GM21447 (cell line): ENCODE results near the gene CRB3.

ENCODE experiments used
- ATAC-seq: cut with Tn5 transposase; IDR thresholded peaks from one replicate; pipeline ENCODE4 v1.9.1; 2021; ENCODE audit not compliant: unreplicated experiment

The CRB3 gene

DNA sequence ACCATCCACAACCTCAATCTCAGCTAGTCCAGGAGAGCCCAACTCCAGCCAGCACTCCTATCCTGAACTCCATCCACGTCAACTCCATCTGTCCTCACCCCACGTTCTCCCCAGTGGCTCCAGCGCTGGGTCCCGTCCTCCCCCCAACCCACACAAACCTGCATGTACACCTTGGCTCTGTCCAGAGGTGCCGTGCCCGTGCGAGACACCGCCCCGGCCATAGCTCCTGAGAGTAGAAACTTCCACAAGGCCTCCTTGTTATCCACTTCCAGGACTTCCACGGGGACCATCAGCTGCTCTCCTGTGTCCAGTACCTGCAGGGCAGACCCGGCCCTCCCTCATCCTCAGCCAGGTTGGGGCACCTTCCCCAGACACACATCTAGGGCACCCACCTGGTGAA lies 32.2 kb upstream of the CRB3 start:
- ATAC-seq = no peak

DNA sequence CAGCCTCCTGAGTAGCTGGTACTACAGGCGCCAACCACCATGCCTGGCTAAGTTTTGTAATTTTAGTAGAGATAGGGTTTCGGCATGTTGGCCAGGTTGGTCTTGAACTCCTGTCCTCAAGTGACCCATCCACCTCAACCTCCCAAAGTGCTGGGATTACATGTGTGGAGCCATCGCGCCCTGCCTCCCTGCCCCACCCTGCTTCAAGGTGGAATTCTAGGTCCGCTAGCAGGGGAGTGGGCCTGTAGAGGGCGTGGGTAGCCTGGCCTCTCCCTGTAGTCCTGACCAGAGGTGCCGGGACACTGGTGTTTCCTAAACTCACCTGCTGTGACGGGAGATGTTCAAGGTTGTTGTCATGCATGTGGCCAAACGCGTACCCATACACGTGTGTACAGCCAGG lies 30.9 kb upstream of the CRB3 start:
- ATAC-seq = no peak

DNA sequence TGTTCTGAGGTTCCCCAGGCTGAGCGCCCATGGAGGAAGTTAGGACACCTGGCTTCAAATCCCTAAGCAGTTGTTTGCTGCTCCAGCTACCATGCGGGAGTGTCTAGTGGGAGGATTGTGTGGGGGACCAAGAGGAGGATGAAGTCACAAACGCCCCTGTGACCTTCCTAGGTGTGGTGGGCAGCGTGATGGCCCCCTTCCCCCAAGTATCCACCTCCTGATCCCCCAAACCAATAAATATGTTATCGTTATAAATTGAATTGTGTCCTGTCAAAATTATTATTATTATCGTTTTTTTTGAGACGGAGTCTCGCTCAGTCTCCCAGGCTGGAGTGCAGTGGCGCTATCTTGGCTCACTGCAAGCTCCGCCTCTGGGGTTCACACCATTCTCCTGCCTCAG lies 30.4 kb upstream of the CRB3 start, which contains the start of gene SLC25A41:
Gene SLC25A41, minus strand, starts transcription at position 101 of the 400 bp plus-strand sequence. Its CDS starts 70 bp downstream, at position 31.
- no peak for ATAC-seq

DNA sequence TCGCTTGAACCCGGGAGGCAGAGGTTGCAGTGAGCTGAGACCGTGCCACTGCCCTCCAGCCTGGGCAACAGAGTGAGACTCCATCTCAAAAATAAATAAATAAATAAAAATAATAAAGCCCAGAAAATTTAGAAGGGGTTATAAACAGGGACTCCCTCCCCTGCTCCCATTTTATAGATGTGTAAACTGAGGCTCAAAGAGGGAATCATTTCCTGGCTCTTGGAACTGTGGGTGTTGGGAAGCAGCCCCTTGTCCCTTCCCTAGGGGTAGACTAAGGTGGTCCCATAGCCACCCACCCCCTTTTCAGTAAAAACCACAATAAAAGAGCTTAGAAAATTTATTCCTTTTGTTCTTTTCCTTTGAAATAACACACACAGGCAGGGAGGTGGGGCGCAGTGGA lies 24.3 kb upstream of the CRB3 start:
- ATAC-seq = no peak

DNA sequence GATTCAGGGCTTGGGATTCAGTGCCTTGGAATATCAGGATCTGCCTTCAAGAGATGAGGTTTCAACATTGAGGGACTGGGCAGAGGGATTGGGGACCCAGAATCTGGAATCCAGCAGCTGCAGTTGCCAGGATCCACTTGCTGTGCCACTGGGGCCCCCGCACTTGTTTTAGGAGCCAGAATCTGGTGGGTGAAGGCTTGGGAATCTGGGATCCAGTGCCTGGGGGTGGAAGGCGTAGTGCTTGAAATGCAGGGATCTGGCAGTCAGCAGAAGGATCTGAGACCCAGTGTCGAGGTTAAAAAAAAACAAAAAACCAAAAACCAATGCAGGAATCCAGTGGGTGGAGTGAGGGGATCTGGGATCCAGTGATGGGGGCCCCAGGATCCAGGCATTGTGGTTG lies 23.2 kb upstream of the CRB3 start:
- no peak for ATAC-seq

DNA sequence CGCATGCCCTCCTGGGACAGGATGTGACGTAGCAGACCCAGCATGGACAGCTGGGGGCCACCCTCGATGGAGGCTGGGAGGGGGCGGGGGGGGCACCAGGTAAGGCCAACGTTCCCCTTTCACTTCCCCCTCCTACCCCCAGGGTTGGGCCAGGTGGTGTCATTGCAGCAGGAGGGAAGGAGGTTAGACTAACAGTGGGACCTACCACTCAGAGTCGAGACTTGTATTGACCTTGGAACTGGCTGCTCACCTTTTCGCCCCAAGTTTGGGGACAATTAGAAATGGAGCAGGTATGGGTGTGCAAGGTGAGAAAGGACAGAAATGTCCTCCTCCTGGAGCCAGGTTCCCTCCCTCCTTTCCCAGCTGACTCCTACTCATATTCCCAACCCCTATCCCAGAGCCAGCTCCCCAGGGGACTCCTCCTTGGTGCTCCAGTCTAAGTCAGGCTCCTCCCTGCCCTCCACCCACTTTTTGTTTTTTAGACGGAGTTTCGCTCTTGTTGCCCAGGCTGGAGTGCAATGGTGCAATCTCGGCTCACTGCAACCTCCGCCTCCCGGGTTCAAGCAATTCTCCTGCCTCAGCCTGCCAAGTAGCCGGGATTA lies 21.9 kb upstream of the CRB3 start:
- ATAC-seq = no peak

DNA sequence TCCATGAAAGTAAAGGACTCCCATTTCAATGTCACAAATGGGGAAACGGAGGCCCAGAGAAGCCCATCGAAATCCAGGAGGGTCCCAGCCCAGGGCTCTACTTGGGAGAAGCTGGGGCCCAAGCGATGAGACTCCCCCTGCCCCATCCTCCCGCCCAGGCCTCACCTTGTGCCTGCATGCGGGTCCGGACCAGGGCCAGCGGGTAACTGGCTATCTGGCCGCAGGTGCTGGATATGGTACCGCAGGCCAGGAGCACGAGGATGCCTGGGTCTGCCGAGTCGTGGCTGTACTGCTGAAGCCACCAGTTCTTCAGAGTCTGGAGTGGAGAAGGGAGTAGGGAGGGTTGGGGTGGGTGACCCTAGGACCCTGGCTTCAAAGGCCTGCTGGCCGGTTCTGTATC lies 20.1 kb upstream of the CRB3 start:
- no peak for ATAC-seq

DNA sequence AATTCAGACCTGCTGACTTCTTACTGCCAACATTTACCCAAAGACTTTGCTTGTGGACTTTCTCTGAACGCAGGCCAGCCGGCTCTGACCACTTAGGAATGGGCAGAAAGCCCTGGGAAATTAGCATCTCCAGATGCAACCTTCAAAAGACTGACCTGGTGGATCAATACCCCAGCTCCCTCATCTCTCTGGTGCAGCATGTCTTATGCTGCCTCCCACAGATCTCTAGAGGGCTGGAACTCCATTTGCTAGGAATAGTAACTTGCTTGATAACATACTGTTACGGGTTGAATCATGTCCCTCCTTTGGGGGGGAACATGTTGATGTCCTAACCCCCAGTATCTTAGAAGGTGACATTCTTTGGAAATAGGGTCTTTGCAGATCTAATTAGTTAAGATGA lies 17.6 kb upstream of the CRB3 start:
- ATAC-seq = no peak

DNA sequence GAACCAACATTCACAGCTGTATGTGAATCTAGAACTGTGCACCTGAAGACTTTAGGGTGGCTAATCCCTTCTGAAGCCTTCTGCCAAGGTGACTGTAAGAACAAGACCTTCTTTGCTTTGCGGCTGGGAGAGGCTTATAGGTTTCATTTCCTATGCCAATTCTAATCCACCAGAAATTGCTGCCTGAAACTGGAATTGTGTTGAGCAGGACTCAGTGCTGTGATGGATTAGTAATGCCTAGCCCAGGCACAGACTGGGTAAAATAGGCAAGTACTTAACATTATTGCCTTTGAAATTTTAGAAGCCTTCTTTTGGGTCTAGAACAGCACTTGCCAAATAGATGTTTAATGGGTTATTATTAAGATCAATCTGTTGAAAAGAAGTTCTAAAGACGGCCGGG lies 16.0 kb upstream of the CRB3 start:
- no peak for ATAC-seq

DNA sequence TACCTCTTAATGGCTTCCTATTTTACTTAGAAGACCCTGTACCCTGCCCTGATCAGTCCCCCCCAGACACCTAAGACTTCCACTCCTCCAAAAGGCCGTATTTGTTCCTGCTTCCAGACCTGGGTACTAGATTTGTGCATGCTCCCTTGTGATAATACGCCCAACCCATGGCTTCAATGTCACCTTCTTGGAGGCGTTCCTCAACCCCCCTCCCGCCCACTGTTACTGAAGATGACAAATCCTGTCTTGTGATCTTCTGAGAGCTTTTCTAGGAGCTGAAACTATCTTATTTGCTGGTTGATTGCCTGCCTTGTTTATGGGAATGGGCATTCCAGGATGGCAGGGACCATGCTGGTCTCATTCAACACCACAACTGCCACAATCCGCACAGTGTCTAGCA lies 13.9 kb upstream of the CRB3 start:
- ATAC-seq = no peak

DNA sequence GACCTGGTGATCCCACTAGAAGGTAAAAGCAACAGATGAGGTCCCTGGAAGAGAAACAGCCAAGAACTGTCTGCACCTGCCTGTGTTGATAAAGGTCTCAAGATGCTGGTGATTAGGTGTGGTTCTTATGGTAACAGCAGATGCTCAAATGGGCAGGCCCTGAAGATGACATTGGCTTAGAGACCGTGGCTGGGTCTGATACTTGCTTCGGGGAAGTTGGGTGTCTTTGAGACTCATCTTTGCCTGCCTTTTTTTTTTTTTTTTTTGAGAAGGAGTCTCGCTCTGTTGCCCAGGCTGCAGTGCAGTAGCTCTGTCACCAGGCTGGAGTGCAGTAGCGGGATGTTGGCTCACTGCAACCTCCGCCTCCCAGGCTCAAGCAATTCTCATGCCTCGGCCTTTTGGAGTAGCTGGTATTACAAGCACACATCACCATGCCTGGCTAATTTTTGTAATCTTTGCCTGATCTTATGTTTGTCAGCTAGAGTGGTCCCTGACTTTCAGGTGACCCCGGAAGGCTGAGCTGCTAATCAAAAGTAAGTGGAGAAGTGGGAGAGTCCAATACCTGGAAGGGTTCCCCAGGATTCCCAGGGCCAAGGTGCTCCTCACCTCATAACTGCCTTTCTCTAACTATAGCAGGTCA lies 12.4 kb upstream of the CRB3 start:
- ATAC-seq = no peak

DNA sequence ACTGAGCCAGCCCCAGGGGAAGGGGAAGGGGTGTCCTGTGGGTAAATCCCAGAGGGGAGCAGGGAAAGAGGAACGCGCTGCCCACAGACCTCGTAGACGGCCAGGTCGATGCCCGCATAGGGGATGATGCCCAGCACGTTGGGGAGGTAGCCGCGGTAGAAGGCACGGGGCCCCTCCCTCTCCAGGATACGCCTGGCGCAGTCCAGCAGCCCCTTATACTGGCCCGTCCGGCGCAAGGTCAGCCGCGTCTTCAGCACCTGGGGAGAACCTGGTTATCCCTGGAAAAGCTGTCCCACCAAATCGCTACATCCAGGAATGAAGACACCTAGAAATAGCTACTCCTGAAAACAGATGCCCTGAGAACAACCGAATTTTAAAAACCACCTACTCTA lies 11.9 kb upstream of the CRB3 start:
- ATAC-seq = no peak

DNA sequence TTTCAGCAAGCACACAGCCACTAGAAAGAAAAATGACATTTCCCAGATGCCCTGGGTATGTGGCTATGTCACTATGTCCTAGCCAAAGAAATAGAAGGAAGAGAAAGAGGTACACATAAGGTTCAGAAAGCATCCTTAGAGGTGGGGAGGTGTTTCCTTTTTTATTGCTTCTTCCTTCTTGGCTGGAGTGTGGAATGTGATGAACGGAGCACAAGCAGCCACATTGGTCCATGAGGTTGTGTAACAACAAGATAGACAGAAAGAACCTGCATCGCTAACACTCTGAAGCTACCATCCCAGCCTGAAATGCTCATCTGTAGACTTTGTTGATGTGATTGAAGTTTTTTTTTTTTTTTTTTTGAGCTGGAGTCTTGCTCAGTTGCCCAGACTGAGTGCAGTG lies 11.2 kb upstream of the CRB3 start:
- ATAC-seq = no peak

DNA sequence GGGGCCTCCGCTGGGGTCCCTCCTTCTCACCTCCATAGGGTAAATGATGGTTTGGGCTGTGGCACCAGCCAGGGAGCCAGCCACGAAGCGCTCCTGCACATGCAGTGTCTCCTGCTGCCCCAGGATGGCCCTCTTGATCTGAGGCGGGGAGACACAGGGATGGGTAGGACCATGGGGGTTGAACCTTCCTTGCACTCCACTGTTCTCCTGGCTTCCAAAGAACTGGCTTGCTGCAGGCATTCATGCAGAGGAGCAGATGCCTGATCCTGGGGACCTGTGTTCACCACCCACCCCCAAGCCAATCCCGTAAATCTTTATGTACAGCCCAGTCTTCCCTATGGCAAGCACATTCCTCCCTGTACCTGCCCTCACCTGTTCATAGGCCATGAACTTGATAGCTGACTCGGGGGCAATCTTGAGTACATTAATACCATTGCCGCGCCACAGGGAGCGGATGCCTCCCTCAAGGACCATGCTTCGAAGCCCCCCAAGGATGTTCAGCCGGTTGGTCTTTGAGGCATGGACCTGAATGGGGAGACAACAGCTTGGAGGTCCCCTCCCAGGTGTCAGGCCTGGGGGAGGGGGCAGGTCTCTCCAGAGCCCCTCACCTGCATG lies 10.0 kb upstream of the CRB3 start:
- no peak for ATAC-seq

DNA sequence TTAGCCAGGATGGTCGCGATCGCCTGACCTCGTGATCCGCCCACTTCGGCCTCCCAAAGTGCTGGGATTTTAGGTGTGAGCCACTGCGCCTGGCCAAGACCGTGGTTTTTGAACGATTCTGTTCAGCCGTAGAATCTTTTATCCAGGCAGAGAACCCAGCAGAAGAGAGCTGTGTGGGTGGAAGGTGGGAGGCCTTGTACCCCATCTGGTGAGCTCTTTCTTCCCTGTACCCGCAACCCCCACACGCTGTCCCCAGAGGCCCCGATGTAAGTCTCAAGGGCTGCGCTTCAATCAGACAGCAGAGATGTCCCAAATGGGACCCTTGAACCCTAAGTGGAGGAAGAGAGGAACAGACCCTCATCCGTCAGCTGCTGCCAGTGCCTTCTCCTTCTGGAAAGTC lies 8.1 kb upstream of the CRB3 start:
- no peak for ATAC-seq

DNA sequence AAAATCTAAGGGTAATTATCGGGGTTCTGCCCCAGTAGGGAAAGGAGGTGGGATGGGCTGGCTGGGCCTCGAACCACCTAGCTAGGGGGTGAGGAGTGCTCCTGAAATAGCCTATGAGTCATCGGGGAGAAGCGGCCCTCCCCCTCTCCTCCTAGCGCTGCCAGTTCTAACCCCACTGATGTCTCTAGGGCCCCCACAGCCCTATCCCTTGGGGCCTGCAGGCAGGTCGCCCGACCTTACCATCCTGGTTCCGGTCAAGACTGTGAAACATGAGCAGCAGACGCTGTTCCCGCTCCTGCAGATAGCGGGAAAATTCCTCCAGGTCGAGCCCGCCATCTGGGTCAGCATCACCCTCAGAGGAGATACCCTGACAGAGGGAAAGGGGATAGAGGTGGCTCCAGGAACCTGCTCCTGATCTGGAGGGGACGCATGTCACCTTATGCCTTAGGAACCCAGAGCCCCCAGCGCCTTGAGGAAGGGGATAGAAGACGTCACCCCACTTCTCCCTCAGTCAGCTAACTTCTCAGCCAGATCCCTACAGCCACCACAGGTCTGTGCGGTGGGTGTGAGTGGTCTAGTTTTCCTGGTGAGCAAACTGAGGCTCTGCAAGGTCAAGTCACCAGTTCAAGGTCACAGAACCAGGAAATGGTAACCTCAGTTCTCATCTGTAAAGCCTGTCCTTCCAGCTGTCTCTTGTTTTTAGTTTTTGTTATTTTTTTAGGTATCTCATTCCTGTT lies 5.9 kb upstream of the CRB3 start:
- ATAC-seq = no peak

DNA sequence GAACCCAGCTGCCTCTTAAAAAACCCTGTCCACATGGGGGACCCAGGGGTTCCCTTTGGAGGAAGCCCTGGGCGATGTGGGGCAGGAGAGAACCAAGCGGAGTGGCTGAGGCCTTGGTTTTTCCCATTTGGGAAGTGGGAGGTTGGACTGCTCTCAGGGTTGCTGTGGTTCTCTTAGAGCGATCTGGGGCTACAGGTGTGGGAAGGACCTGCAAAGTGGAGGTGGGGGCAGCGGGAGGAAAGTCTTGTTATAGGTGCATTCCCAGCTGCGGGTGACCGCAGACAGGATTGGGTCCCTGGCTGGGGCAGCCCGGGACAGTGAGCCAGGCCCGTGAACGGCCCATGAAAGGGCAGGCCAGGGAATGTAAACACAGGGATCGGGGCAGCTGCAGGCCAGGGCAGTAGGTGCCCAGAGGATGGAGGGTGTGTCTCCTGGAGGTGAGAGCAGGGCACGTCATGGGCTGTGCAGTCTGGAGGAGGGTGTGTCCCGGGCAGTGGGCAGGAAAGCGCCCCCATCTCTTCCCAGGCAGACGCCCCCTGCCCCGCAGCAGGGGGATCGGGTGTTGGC lies 5.3 kb upstream of the CRB3 start:
- ATAC-seq = no peak

DNA sequence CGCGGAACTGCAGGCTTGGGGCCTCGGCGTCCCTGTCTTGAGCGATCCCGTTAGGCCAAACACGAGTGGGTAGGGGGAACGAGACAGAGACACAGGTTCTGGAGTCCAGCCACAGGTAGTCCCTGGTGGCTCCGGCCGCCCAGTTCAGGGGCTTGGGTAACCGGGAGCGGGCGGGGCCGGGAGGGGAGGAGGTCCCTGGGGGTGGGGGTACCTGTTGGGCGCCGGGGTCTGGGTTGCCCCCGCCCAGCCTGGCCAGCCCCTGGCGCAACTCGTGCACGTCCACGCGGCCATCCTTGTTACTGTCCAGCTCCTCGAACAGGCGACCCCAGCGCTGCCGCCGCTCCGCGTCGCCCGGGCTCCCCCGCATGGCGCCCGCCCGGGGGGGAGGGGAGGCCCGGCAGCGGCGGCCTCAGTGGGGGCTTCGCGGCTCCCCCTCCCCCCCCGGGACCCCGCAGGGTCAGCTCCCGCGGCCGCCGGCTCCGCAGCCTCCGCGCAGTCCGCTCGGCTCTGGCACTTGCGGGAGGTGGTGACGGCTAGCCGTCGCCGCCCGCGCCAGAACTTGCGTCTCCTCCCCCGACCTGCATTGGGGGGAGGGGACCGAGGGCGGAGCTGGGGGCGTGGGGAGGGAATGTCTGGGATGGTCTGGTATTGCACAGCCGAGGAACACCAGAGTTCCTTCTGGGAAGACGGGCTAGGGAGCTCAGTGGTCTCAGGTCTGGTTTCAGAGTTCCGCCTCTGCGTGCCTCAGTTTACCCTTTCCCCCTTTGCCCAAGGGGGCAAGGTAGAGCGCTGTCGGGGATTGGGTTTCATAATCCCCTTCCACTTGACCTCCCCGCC lies 4.6 kb upstream of the CRB3 start, which contains the start of gene SLC25A23:
Gene SLC25A23, minus strand, starts transcription at position 531 of the 837 bp plus-strand sequence. Its CDS starts 164 bp downstream, at position 367.
- peak; percentile 40 for ATAC-seq

DNA sequence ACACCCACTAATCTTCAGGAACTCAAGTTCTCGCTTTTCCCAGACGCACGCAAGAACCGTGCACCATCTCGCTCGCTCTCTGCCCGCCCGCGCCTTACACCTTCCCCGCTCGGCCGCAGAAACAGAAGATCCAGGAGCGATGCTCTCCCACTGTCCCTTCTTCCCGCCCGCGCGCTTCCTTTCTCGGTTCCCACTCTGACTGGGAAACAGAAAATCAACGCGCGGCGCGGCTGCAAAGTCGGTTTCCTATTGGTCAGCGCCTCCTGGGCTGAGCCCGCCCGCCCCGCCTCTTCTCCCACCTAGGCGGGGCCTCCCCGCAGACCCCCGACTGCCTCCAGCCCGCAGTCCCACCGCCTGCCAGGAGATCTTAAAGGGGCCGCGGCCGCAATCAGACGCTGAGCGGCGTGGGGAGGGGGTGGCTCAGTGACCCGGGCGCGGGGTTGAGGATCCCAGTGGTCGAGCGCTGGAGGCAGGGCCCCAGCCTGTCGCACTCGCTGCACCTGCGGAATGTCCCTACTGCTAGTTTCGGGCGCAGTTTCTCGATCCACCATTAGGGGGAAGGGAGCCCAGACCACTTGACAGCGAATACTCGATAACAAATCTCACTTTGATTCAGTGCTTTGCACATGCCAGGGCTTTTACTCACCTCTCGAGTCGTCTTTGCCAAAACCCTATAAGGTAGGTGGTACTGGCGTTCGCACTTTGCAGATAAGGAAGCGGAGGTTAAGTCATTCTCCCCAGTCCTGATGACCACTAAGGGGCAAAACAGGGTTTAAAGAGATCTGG lies 3.8 kb upstream of the CRB3 start:
- ATAC-seq = peak; percentile 64

DNA sequence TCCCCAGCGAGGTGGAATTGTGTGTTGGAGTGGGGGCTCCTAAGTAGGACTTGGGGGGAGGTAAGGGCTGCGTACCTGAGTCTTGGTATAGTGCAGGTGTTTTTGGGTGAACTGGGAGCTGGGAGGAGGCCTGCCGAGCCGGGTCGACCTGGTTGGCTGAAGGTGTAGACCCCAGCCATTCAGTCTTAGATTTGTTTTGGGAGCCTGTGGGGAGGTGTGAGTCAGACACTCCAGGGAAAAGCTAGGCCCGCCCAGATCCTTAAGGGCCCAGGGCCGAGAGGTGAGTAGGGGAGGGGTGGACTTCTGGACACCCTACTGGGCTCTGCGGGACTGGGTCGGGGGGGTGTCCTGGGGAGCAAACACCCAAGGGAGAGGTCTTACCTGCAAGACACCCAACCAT lies 935 bp downstream of the CRB3 start:
- no peak for ATAC-seq
